Middle frontal gyrus (tissue), 1 donor: ENCODE results near the gene CHMP3.

Experiments used
- DNase-seq: peaks from one replicate; pipeline ENCODE4 v3.0.0-alpha.2; 2015; ENCODE audit warnings: low spot score; ENCODE audit errors: extremely low spot score

CHMP3 gene

GRCh38 chr2:86471637-86472036 is 91.6 kb downstream of the CHMP3 start:
- DNase-seq, result no peak

- DNase-seq, result no peak
These were observed 92.4 kb downstream of the CHMP3 start for GRCh38 chr2:86470890-86471289.

DNA sequence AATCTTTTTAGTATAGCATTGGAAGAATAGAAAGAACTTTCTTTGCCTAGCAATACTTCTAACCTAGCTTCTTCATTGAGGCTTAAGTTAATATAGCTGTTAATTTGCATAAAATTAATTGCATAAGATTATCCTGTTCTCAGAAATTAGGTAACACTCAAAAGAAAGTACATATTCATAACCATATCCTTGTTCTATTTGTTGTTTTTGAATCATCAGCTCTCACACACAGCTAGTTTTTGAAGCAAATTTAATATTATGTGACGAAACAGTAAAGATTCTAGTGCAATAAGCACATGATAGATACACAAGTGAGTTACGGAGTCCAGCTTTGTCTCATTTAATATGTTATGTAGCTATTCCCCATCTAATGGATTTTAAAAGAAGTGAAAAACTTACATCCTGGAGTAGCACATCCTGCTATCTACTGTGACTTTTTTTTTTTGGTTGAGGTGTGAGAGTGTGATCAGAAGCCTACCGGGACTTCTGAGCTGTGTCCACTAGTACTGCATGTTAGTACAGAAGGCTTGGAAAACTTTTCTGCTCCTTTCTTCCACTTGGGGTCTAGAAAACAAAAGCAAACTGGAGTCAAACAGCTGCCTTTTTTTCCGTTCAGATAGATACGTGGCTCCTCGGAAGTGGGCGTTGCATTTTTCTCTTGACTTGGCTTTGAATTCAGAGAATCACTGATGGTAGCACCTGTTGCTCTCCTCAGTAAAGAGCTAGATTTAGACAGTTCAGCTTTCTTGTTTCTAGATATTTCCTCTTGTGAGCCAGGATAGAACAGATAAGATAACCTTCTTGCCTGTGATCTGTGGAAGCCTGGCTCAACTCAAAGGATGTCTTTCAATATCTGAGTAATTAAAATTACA is 94.8 kb downstream of the CHMP3 start:
- DNase-seq, result no peak

DNA sequence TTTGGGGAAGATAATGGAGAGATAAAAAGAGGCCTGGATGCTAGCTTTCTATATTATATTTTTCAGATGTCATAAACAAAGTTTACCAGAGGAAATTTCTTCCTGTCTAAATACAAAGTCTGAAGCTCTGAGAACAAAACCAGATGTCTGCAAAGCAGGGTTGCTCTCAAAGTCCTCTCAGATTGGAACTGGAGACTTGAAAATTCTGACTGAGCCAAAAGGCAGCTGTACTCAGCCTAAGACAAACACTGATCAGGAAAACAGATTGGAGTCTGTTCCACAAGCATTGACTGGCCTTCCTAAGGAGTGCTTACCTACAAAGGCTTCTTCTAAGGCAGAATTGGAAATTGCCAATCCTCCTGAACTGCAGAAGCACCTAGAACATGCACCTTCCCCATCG is 96.9 kb downstream of the CHMP3 start:
- DNase-seq, result no peak

- DNase-seq, result no peak
These were observed 98.6 kb downstream of the CHMP3 start for GRCh38 chr2:86464652-86465051.

GRCh38 chr2:86461042-86461743 is 102.0 kb downstream of the CHMP3 start:
- no peak for DNase-seq

DNA sequence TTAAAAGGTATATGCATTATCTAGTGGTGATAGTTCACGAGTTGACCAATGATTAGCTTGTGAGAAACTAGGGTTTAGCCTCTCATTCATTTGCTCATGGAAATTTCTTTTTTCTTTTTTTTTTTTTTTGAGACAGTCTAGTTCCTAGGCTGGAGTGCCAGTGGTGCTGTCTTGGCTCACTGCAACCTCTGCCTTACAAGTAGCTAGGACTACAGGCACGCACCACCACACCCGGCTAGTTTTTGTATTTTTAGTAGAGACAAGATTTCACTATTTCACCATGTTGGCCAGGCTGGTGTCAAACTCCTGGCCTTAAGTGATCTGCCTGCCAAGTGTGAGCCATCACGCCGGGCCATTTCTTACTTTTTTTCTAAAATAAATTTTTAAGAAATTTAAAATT is 108.1 kb downstream of the CHMP3 start:
- no peak for DNase-seq

- DNase-seq, result no peak
These were observed 109.0 kb downstream of the CHMP3 start for GRCh38 chr2:86454238-86454637.

GRCh38 chr2:86453836-86454235 is 109.4 kb downstream of the CHMP3 start:
- no peak for DNase-seq
